KMS-11 (cell line): ENCODE results near the gene ABCA4.

Source experiments
- H2AFZ ChIP-seq: fragments of 200-600 bp; sonication (generic); 2 replicates; pipeline ENCODE4 v1.6.1; 2016; ENCODE audit warnings: antibody characterized with exemption, mixed run types, low read depth
- H3K27ac ChIP-seq: fragments of 200-600 bp; sonication (generic); 2 replicates; pipeline ENCODE4 v1.6.1; 2016; ENCODE audit warnings: mild to moderate bottlenecking, mixed run types
- H3K27me3 ChIP-seq: fragments of 200-600 bp; sonication (generic); 2 replicates; pipeline ENCODE4 v1.6.1; 2017; ENCODE audit warnings: mild to moderate bottlenecking, low read depth, mixed run types, moderate library complexity; ENCODE audit not compliant: insufficient read depth
- H3K36me3 ChIP-seq: fragments of 200-600 bp; sonication (generic); 2 replicates; pipeline ENCODE4 v1.6.1; 2017; ENCODE audit warnings: mild to moderate bottlenecking, mixed run types; ENCODE audit not compliant: insufficient read depth
- H3K4me1 ChIP-seq: fragments of 200-600 bp; sonication (generic); 2 replicates; pipeline ENCODE4 v1.6.1; 2016; ENCODE audit warnings: mild to moderate bottlenecking, low read depth, mixed run types; ENCODE audit not compliant: poor library complexity, severe bottlenecking
- H3K4me2 ChIP-seq: fragments of 200-600 bp; sonication (generic); 2 replicates; pipeline ENCODE4 v1.7.0; 2016; ENCODE audit warnings: mild to moderate bottlenecking, mixed run types
- H3K4me3 ChIP-seq: fragments of 200-600 bp; sonication (generic); IDR thresholded peaks from 2 replicates; pipeline ENCODE4 v1.6.1; 2017; ENCODE audit warnings: low read depth, low read length, mixed read lengths; ENCODE audit not compliant: insufficient read depth
- H3K79me2 ChIP-seq: fragments of 200-600 bp; sonication (generic); 2 replicates; pipeline ENCODE4 v1.6.1; 2016; ENCODE audit warnings: low read depth, mixed run types; ENCODE audit not compliant: insufficient read depth
- H3K9ac ChIP-seq: fragments of 200-600 bp; sonication (generic); 2 replicates; pipeline ENCODE4 v1.6.1; 2016; ENCODE audit warnings: mild to moderate bottlenecking, mixed run types
- H4K20me1 ChIP-seq: fragments of 200-600 bp; sonication (generic); 2 replicates; pipeline ENCODE4 v1.6.1; 2016; ENCODE audit warnings: mild to moderate bottlenecking, mixed run types; ENCODE audit not compliant: insufficient read depth
- CTCF ChIP-seq: fragments of 200-600 bp; sonication (generic); conservative IDR thresholded peaks from 2 replicates; pipeline ENCODE4 v1.6.1; 2017; ENCODE audit warnings: low read depth, mild to moderate bottlenecking, antibody characterized with exemption, low read length, moderate library complexity, mixed read lengths

The ABCA4 gene

DNA sequence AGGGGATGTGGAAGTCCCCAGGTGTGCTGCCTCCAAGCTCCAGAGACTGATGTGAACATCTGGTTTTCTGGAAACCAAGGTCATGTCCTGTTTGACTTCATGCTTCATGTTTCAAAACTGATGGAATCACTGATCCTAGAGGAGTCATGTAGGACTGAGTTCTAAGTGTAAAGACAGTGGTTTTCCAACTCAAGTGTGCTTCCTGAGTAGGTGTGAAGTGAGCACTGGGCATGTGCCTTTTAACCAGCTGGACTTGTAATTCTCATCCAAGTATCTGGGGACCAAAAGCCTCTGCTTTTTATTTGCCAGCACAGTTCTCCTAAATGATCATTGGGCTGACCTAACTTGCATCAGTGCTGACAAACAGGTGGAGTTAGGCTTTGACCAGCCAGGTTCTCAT, 36.9 kb downstream of the ABCA4 start:
- Histone ChIP-seq H3K4me2 (no peak overlapping the region), H3K9ac (no peak overlapping the region), H3K27me3 (no peaks in the 10 kb centered on the region), H3K27ac (no peak overlapping the region), H3K4me3 (no peak overlapping the region), H3K36me3 (no peaks in the 10 kb centered on the region), H4K20me1 (no peaks in the 10 kb centered on the region), H2AFZ (no peak overlapping the region), H3K79me2 (no peaks in the 10 kb centered on the region), H3K4me1 (no peaks in the 10 kb centered on the region)
- TF ChIP-seq CTCF = no peak

GRCh38 chr1:94083681-94084080, 37.3 kb downstream of the ABCA4 start:
- no peak overlapping the region for H2AFZ ChIP-seq
- H3K4me1 ChIP-seq = no peaks in the 10 kb centered on the region
- H3K9ac ChIP-seq = no peak overlapping the region
- H4K20me1 ChIP-seq = no peaks in the 10 kb centered on the region
- no peak overlapping the region for H3K27ac ChIP-seq
- H3K4me3 ChIP-seq = no peak overlapping the region
- no peak overlapping the region for H3K4me2 ChIP-seq
- no peaks in the 10 kb centered on the region for H3K36me3 ChIP-seq
- H3K79me2 ChIP-seq = no peaks in the 10 kb centered on the region
- H3K27me3 ChIP-seq = no peaks in the 10 kb centered on the region
- TF ChIP-seq CTCF = no peak

- Histone ChIP-seq H2AFZ (no peak overlapping the region), H3K36me3 (no peaks in the 10 kb centered on the region), H3K4me1 (no peaks in the 10 kb centered on the region), H3K9ac (no peak overlapping the region), H3K4me3 (no peak overlapping the region), H3K27ac (no peak overlapping the region), H3K27me3 (no peaks in the 10 kb centered on the region), H4K20me1 (no peaks in the 10 kb centered on the region), H3K4me2 (no peak overlapping the region), H3K79me2 (no peaks in the 10 kb centered on the region)
- no peak for TF ChIP-seq CTCF
Measured at GRCh38 chr1:94081566-94082344, 39.2 kb downstream of the ABCA4 start.

DNA sequence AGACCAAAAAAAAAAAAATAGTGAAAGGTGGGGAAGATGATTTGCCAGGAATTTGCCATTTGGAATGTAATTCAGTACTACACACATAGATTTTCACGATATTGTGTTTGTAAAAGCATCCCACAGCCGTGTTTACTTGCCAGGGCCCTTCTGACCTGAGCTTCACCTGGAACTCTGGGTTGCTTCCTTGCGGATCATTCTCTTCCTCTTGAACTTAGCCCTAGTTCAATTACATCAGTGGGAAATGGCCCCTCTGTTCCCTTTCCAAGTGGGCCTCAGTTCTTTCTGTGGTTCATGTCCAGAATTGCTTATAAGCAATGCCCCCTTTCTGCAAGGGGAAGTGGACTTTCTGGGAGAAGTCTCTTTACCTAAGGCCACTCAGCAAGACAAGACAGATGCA, 41.0 kb downstream of the ABCA4 start:
- Histone ChIP-seq H3K27me3 (no peaks in the 10 kb centered on the region), H3K36me3 (no peaks in the 10 kb centered on the region), H3K4me2 (no peak overlapping the region), H3K79me2 (no peaks in the 10 kb centered on the region), H3K4me1 (no peaks in the 10 kb centered on the region), H4K20me1 (no peaks in the 10 kb centered on the region), H3K9ac (no peak overlapping the region), H3K4me3 (no peak overlapping the region), H3K27ac (no peak overlapping the region), H2AFZ (no peak overlapping the region)
- TF ChIP-seq CTCF = no peak
